B cell (primary cell): Measurements from ENCODE around the gene NUDT6. TPM values are rescaled to one million over a fixed set of nuclear protein-coding genes. Genes with fewer than 3 reads are reported as not detected.

ENCODE experiments used
- ATAC-seq: fragments of 200-7000 bp; cut with Tn5 transposase; one replicate; pipeline ENCODE4 v1.10.0; 2021; ENCODE audit warnings: low read depth, mild to moderate bottlenecking, moderate number of reproducible peaks, moderate library complexity
- CTCF ChIA-PET: fragments of 350-600 bp; sonication (Branson Sonifier 250); formaldehyde crosslinking; loops from one replicate; lab custom pipeline; 2021; ENCODE audit warnings: antibody characterized with exemption, inconsistent platforms; lab: Charles Lee
- POLR2A ChIA-PET: fragments of 350-600 bp; sonication (Branson Sonifier 250); formaldehyde crosslinking; loops from one replicate; lab custom pipeline; 2021; ENCODE audit warnings: antibody characterized with exemption; lab: Charles Lee
- DNase-seq: peaks from one replicate; pipeline ENCODE4 v3.0.0; 2013
- H2AFZ ChIP-seq: 2 replicates; pipeline ENCODE4 v1.6.1; 2012; ENCODE audit warnings: mild to moderate bottlenecking, low read depth, low read length; ENCODE audit not compliant: insufficient read depth, poor library complexity, severe bottlenecking
- H3K27ac ChIP-seq, 2 donors: 1 replicate in 1 of 2; 2 replicates in 1 of 2; pipeline ENCODE4 v1.5.1; 2012 to 2013; ENCODE audit warnings: low read length in 2 of 2, mild to moderate bottlenecking in 2 of 2, moderate library complexity in 1 of 2
- H3K27me3 ChIP-seq, 4 experiments: fragments of 200-600 bp in 1 of 4; sonication (generic) in 1 of 4; replicated peaks in 1 of 4; 1 replicate in 2 of 4; 2 replicates in 2 of 4; pipeline versions ENCODE4 v1.6.1 to v1.7.0; 2013 to 2016; ENCODE audit warnings: low read length in 3 of 4, mild to moderate bottlenecking in 2 of 4, mixed read lengths in 1 of 4, moderate library complexity in 1 of 4; ENCODE audit not compliant: insufficient read depth in 4 of 4, control insufficient read depth in 3 of 4; ENCODE audit errors: control extremely low read depth in 1 of 4
- H3K36me3 ChIP-seq, 2 experiments: replicated peaks in 1 of 2; 1 replicate in 1 of 2; 2 replicates in 1 of 2; pipeline versions ENCODE4 v1.6.1 to v1.7.1; 2013; ENCODE audit warnings: low read length in 1 of 2; ENCODE audit not compliant: insufficient read depth in 2 of 2, control insufficient read depth in 1 of 2; ENCODE audit errors: control extremely low read depth in 1 of 2, extremely low read depth in 1 of 2
- H3K4me1 ChIP-seq, 2 donors: fragments of 200-600 bp in 1 of 2; sonication (generic) in 1 of 2; 1 replicate in 1 of 2; 2 replicates in 1 of 2; pipeline versions ENCODE4 v1.5.1 to v1.6.1; 2013 to 2017; ENCODE audit warnings: low read length in 2 of 2; ENCODE audit not compliant: control insufficient read depth in 2 of 2, insufficient read depth in 2 of 2
- H3K4me2 ChIP-seq: replicated peaks from 2 replicates; pipeline ENCODE3; 2012; ENCODE audit warnings: mild to moderate bottlenecking, low read depth, low read length; ENCODE audit not compliant: poor library complexity, severe bottlenecking
- H3K4me3 ChIP-seq, 5 experiments: fragments of 200-600 bp in 1 of 5; sonication (generic) in 1 of 5; 1 replicate in 3 of 5; 2 replicates in 2 of 5; pipeline versions ENCODE4 v1.5.1 to v1.7.0; 2011 to 2016; ENCODE audit warnings: low read length in 4 of 5, mild to moderate bottlenecking in 4 of 5, low read depth in 2 of 5, control low read depth in 1 of 5, moderate library complexity in 1 of 5; ENCODE audit not compliant: insufficient read depth in 1 of 5; ENCODE audit errors: control extremely low read depth in 1 of 5, extremely low read depth in 1 of 5
- H3K79me2 ChIP-seq: fragments of 200-600 bp; sonication (generic); one replicate; pipeline ENCODE4 v1.6.0; 2016; ENCODE audit warnings: low read length; ENCODE audit not compliant: control insufficient read depth, insufficient read depth
- H3K9ac ChIP-seq: fragments of 200-600 bp; sonication (generic); 2 replicates; pipeline ENCODE4 v1.6.1; 2017; ENCODE audit warnings: mild to moderate bottlenecking, low read length, moderate library complexity
- H3K9me3 ChIP-seq, 3 donors: one replicate each; pipeline versions ENCODE4 v1.6.1 to v1.7.1; 2013; ENCODE audit warnings: low read length in 2 of 3; ENCODE audit not compliant: control insufficient read depth in 2 of 3, insufficient read depth in 1 of 3; ENCODE audit errors: control extremely low read depth in 1 of 3
- H4K20me1 ChIP-seq: 2 replicates; pipeline ENCODE4 v1.6.0; 2012; ENCODE audit warnings: mild to moderate bottlenecking, low read length; ENCODE audit not compliant: insufficient read depth, control insufficient read depth, poor library complexity, severe bottlenecking
- H3K27ac Mint-ChIP-seq: one replicate; pipeline ENCODE4 v1.8.0; 2021; ENCODE audit warnings: mixed read lengths
- H3K27me3 Mint-ChIP-seq: one replicate; pipeline ENCODE4 v1.8.0; 2021; ENCODE audit warnings: mixed read lengths
- H3K4me1 Mint-ChIP-seq: one replicate; pipeline ENCODE4 v1.8.0; 2021; ENCODE audit warnings: mixed read lengths
- H3K4me3 Mint-ChIP-seq: one replicate; pipeline ENCODE4 v1.8.0; 2021; ENCODE audit warnings: mixed read lengths
- H3K9me3 Mint-ChIP-seq: one replicate; pipeline ENCODE4 v1.8.0; 2022; ENCODE audit warnings: mixed read lengths; ENCODE audit not compliant: insufficient read depth
- CTCF ChIP-seq: fragments of 200-600 bp; IDR thresholded peaks from one replicate; pipeline ENCODE4 v1.8.0; 2022; ENCODE audit warnings: antibody characterized with exemption, mild to moderate bottlenecking
- EZH2 ChIP-seq: IDR thresholded peaks from 2 replicates; pipeline ENCODE4 v1.6.1; 2012; ENCODE audit warnings: borderline replicate concordance, low read depth, mild to moderate bottlenecking, moderate library complexity, low read length; ENCODE audit not compliant: insufficient read depth, poor library complexity, severe bottlenecking
- WGBS: methylation state at CpG from one replicate; pipeline ENCODE4 v1.1.5; 2013; ENCODE audit warnings: missing lambda C conversion rate; ENCODE audit not compliant: insufficient coverage; 5-methylcytosine and 5-hydroxymethylcytosine counted together
- intact Hi-C: fragments of 100-400 bp; cut with micrococcal nuclease; formaldehyde crosslinking; loops from one replicate; pipeline ENCODE4 v1.10.0; 2022
- polyA plus RNA-seq: library from polyadenylated mRNA; depleted of rRNA; stranded (reverse); fragments of >200 nt; gene quantifications from 2 replicates; pipeline ENCODE4 v1.2.3, GENCODE V29; 2012
- total RNA-seq, 2 donors: library from RNA; stranded (reverse); fragments of 120-200 nt in 1 of 2; gene quantifications; 1 replicate in 1 of 2; 2 replicates in 1 of 2; pipeline versions ENCODE4 v1.2.3 to v1.2.4, GENCODE V29; 2013 to 2022

The NUDT6 gene
- total and polyA plus RNA-seq, 2 donors (not counting 1 experiment from before 2014, with no cell fraction given), result 2.4 to 3.4 TPM

- no peak overlapping the region for H3K27ac Mint-ChIP-seq
- Histone ChIP-seq H3K27me3 (no peaks in the 10 kb centered on the region), H3K9me3 (no peaks in the 10 kb centered on the region), H3K36me3 (no peaks in the 10 kb centered on the region), H3K79me2 (no peaks in the 10 kb centered on the region), H3K4me1 (no peaks in the 10 kb centered on the region), H3K4me3 (no peak overlapping the region), H4K20me1 (no peaks in the 10 kb centered on the region), H2AFZ (no peak overlapping the region), H3K4me2 (no peak overlapping the region), H3K27ac (no peak overlapping the region), H3K9ac (no peak overlapping the region)
- WGBS, result no CpG with 5 or more reads among the region's 6 CpGs
- intact Hi-C loops, result no loop called here
- CTCF ChIA-PET, result interaction anchor here (1.1 kb wide), 2 partner anchors 9 to 38 kb away, joined by 3 read pairs; no protein-coding TSS in a partner anchor
- no peak for DNase-seq
- H3K4me1 Mint-ChIP-seq, result no peaks in the 10 kb centered on the region
- H3K4me3 Mint-ChIP-seq, result no peak overlapping the region
- H3K27me3 Mint-ChIP-seq, result no peaks in the 10 kb centered on the region
- no peaks in the 10 kb centered on the region for H3K9me3 Mint-ChIP-seq
- POLR2A ChIA-PET, result no interaction called here
- ATAC-seq, result no peak
- TF ChIP-seq EZH2, result no peak
- TF ChIP-seq CTCF, result no peak
Observed at GRCh38 chr4:122968227-122968812, 45.9 kb upstream of the NUDT6 start.

- H3K4me3 Mint-ChIP-seq, result no peak overlapping the region
- intact Hi-C loops, result no loop called here
- H3K27ac Mint-ChIP-seq, result no peak overlapping the region
Observed at GRCh38 chr4:122967231-122967630, 44.8 kb upstream of the NUDT6 start.

More at GRCh38 chr4:122967231-122967630, 44.8 kb upstream of the NUDT6 start:
- no peaks in the 10 kb centered on the region for H3K4me1 ChIP-seq
- no peak for DNase-seq
- H4K20me1 ChIP-seq, result no peaks in the 10 kb centered on the region
- no peak for ATAC-seq
- H3K4me1 Mint-ChIP-seq, result no peaks in the 10 kb centered on the region
- H3K9ac ChIP-seq, result no peak overlapping the region
- no peak for TF ChIP-seq CTCF
- TF ChIP-seq EZH2, result no peak
- H3K4me2 ChIP-seq, result no peak overlapping the region
- H3K27me3 ChIP-seq, result no peaks in the 10 kb centered on the region
- ChIA-PET POLR2A (no interaction called here), CTCF (no interaction called here)
- H3K9me3 ChIP-seq, result no peaks in the 10 kb centered on the region
- no peaks in the 10 kb centered on the region for H3K36me3 ChIP-seq
- no peak overlapping the region for H3K4me3 ChIP-seq
- no peaks in the 10 kb centered on the region for H3K79me2 ChIP-seq
- H3K27ac ChIP-seq, result no peak overlapping the region
- no peak overlapping the region for H2AFZ ChIP-seq
- no peaks in the 10 kb centered on the region for H3K9me3 Mint-ChIP-seq
- H3K27me3 Mint-ChIP-seq, result no peaks in the 10 kb centered on the region
- WGBS, result 100% methylated on average over 1 of the region's 3 CpGs
